Lower leg skin (tissue), 4 donors: ENCODE results near the gene GALNT2. TPM values are rescaled to one million over a fixed set of nuclear protein-coding genes. Genes with fewer than 3 reads are reported as not detected.

Source experiments
- DNase-seq, 2 donors: peaks; one replicate each; pipeline ENCODE4 v3.0.0-alpha.2; 2019; ENCODE audit warnings: low spot score in 2 of 2
- H3K4me3 ChIP-seq: fragments of 200-600 bp; sonication (generic); 2 replicates; pipeline ENCODE4 v1.5.1; 2017; ENCODE audit warnings: mild to moderate bottlenecking, low read depth; ENCODE audit not compliant: poor library complexity, severe bottlenecking
- CTCF ChIP-seq, 3 donors: fragments of 450-650 bp; IDR thresholded peaks; one replicate each; pipeline ENCODE4 v1.5.1; 2016; ENCODE audit warnings: antibody characterized with exemption in 3 of 3, mild to moderate bottlenecking in 3 of 3, moderate library complexity in 2 of 3
- POLR2A ChIP-seq, 2 donors: fragments of 450-650 bp; IDR thresholded peaks; one replicate each; pipeline ENCODE4 v1.6.1; 2016 to 2017; ENCODE audit warnings: antibody characterized with exemption in 2 of 2, mild to moderate bottlenecking in 1 of 2, moderate library complexity in 1 of 2
- WGBS, 2 donors: methylation state at CpG; one replicate each; pipeline ENCODE4 v1.1.5; 2018; 5-methylcytosine and 5-hydroxymethylcytosine counted together
- intact Hi-C: fragments of 100-400 bp; cut with DNase I; formaldehyde crosslinking; loops from one replicate; pipeline ENCODE4 v1.15.0; 2023; ENCODE audit warnings: low total_unique reads
- total RNA-seq, 4 donors: library from RNA; depleted of rRNA; stranded (reverse); fragments of >200 nt; gene quantifications; one replicate each; pipeline ENCODE4 v1.1.0, GENCODE V29; 2016

The GALNT2 gene
- total RNA-seq, 4 donors from 2014 or later, result 11.0 to 31.0 (median 20.2) TPM

GRCh38 chr1:230032516-230033281 is 34.3 kb upstream of the GALNT2 start:
- intact Hi-C loops, result no loop called here
- WGBS, 2 donors, result 85 to 88% methylated on average over 6 of the region's 6 CpGs
- TF ChIP-seq CTCF (IDR thresholded peaks at IDR 0.05) (no peak), POLR2A (IDR thresholded peaks at IDR 0.05) (no peak)
- DNase-seq, result no peak
- no peak overlapping the region for H3K4me3 ChIP-seq

GRCh38 chr1:230037261-230037660 is 29.8 kb upstream of the GALNT2 start:
- TF ChIP-seq CTCF (IDR thresholded peaks at IDR 0.05), result no peak
- no peak for DNase-seq
- 76 to 78% methylated on average over 3 of the region's 3 CpGs for WGBS, 2 donors
- intact Hi-C loops, result no loop called here
- H3K4me3 ChIP-seq, result no peak overlapping the region

- H3K4me3 ChIP-seq, result no peak overlapping the region
- intact Hi-C loops, result no loop called here
- TF ChIP-seq POLR2A (IDR thresholded peaks at IDR 0.05) (no peak), CTCF (IDR thresholded peaks at IDR 0.05) (no peak)
- DNase-seq, result no peak
- WGBS, 2 donors, result 91 to 93% methylated on average over 10 of the region's 10 CpGs
Observed at GRCh38 chr1:230040440-230040839, 26.6 kb upstream of the GALNT2 start.

GRCh38 chr1:230043081-230043480 is 24.0 kb upstream of the GALNT2 start:
- no peak for DNase-seq
- 80 to 82% methylated on average over 3 of the region's 3 CpGs for WGBS, 2 donors
- TF ChIP-seq POLR2A (IDR thresholded peaks at IDR 0.05) (no peak), CTCF (IDR thresholded peaks at IDR 0.05) (no peak)
- H3K4me3 ChIP-seq, result no peak overlapping the region
- intact Hi-C loops, result no loop called here

- DNase-seq, result no peak
- no peak overlapping the region for H3K4me3 ChIP-seq
- intact Hi-C loops, result no loop called here
- TF ChIP-seq CTCF (IDR thresholded peaks at IDR 0.05) (no peak), POLR2A (IDR thresholded peaks at IDR 0.05) (no peak)
- 90 to 91% methylated on average over 7 of the region's 7 CpGs for WGBS, 2 donors
Observed at GRCh38 chr1:230044729-230045128, 22.3 kb upstream of the GALNT2 start.
